ENCODE results near the gene GPR42. TPM values are rescaled to one million over a fixed set of nuclear protein-coding genes. Genes with fewer than 3 reads are reported as not detected.

Gene GPR42
- total and polyA plus RNA-seq, 10 of the 15 experiments (the other 5 are each of a cell fraction or from before 2014, with no cell fraction given) = 0.13 TPM; not detected in 9

GRCh38 chr19:35404879-35405622, 34.2 kb downstream of the GPR42 start:
- Histone ChIP-seq H3K36me3 (ENCODE audit: control insufficient read depth in 2 of 2, insufficient read depth in 2 of 2, low read length in 1 of 2) (no peaks in the 10 kb centered on the region), H3K4me1 (ENCODE audit: control insufficient read depth, insufficient read depth, low read length) (peaks cover 57% of the 10 kb centered on the region), H2AFZ (ENCODE audit: control insufficient read depth, low read depth, low read length) (peak overlapping the region; percentile 37), H4K20me1 (ENCODE audit: control insufficient read depth, insufficient read depth) (no peaks in the 10 kb centered on the region), H3K4me3 (no peak overlapping the region), H3K9ac (ENCODE audit: control insufficient read depth, insufficient read depth, low read length) (0 out of 2 replicates have a peak overlapping the region, but pooled peaks have one; percentile 25), H3K27ac (ENCODE audit: control insufficient read depth, insufficient read depth) (peak overlapping the region; percentile 79), H3K27me3 (replicated peaks in 1 of 2; ENCODE audit: control insufficient read depth in 2 of 2, insufficient read depth in 2 of 2, low read length in 1 of 2) (no peaks in the 10 kb centered on the region), H3K4me2 (ENCODE audit: control insufficient read depth, insufficient read depth) (peak overlapping the region; percentile 34; the same call in 1 of the 2 replicates), H3K9me3 (replicated peaks; ENCODE audit: control insufficient read depth, insufficient read depth, low read length) (no peaks in the 10 kb centered on the region; the same call in 2 of the 3 replicates), H3K79me2 (ENCODE audit: control insufficient read depth, insufficient read depth, low read length) (peaks cover under 1% of the 10 kb centered on the region)
- TSS peak; percentile 94 for BruUV-seq (replicated peaks)
- peak; percentile 95 for DNase-seq (ENCODE audit: low read depth, low spot score)
- ChIA-PET SMC1A (ENCODE audit: uncharacterized antibody, unreplicated experiment) (interaction anchor here (0.8 to 10.8 kb wide), 9 partner anchors 12 to 65 kb away, joined by 3 to 152 read pairs (median 4); partner anchors contain the start of gene FFAR2), RAD21 (ENCODE audit: unreplicated experiment) (interaction anchor here (1.0 to 6.4 kb wide), 10 partner anchors 14 to 102 kb away, joined by 3 to 56 read pairs (median 14); partner anchors contain the start of gene FFAR1), POLR2A (interaction anchor here (0.5 to 6.6 kb wide), 7 partner anchors 11 to 110 kb away, joined by 3 to 67 read pairs (median 5); no protein-coding TSS in a partner anchor), CTCF (interaction anchor here (0.7 to 5.2 kb wide), 7 partner anchors 13 to 90 kb away, joined by 3 to 35 read pairs (median 4); no protein-coding TSS in a partner anchor)
- FAIRE-seq = peak; percentile 91
- 23% methylated on average over 11 of the region's 11 CpGs for WGBS (ENCODE audit: insufficient coverage, insufficient replicate concordance, low lambda C conversion rate, missing lambda C conversion rate)
- in situ Hi-C loops (cut with MboI) = no loop called here
- peak; percentile 80 for ATAC-seq
- intact Hi-C loops (cut with micrococcal nuclease; ENCODE audit: unreplicated experiment) = no loop called here
- TF ChIP-seq NKRF (conservative IDR thresholded peaks at IDR 0.05) (no peak; the same call in 1 of the 2 replicates), SMAD5 (IDR thresholded peaks at IDR 0.05; ENCODE audit: low read depth) (no peak), TCF7 (IDR thresholded peaks at IDR 0.05; ENCODE audit: borderline replicate concordance) (no peak), MAX (IDR thresholded peaks at IDR 0.05; ENCODE audit: low read depth, low read length) (no peak), CHD2 (IDR thresholded peaks at IDR 0.05; ENCODE audit: borderline replicate concordance, low read depth, low read length) (no peak; the same call in 1 of the 2 replicates), ETV6 (conservative IDR thresholded peaks at IDR 0.05 in 1 of 2, IDR thresholded peaks at IDR 0.05 in 1 of 2; ENCODE audit: borderline replicate concordance in 1 of 2, low read depth in 1 of 2) (peak in 1 of 2 experiments; percentile 51; a peak in 1 of 4 replicates), ZBTB4 (CRISPR knock-in tag; IDR thresholded peaks at IDR 0.05) (no peak), IKZF1 (conservative IDR thresholded peaks at IDR 0.05) (peak; percentile 83), POLR2AphosphoS2 (IDR thresholded peaks at IDR 0.05; ENCODE audit: low read depth, low read length) (no peak)
- TF ChIP-seq, protein P1, sequence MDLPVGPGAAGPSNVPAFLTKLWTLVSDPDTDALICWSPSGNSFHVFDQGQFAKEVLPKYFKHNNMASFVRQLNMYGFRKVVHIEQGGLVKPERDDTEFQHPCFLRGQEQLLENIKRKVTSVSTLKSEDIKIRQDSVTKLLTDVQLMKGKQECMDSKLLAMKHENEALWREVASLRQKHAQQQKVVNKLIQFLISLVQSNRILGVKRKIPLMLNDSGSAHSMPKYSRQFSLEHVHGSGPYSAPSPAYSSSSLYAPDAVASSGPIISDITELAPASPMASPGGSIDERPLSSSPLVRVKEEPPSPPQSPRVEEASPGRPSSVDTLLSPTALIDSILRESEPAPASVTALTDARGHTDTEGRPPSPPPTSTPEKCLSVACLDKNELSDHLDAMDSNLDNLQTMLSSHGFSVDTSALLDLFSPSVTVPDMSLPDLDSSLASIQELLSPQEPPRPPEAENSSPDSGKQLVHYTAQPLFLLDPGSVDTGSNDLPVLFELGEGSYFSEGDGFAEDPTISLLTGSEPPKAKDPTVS (IDR thresholded peaks at IDR 0.05; ENCODE audit: low read depth, low read length) = no peak
- TF ChIP-seq, protein P2, sequence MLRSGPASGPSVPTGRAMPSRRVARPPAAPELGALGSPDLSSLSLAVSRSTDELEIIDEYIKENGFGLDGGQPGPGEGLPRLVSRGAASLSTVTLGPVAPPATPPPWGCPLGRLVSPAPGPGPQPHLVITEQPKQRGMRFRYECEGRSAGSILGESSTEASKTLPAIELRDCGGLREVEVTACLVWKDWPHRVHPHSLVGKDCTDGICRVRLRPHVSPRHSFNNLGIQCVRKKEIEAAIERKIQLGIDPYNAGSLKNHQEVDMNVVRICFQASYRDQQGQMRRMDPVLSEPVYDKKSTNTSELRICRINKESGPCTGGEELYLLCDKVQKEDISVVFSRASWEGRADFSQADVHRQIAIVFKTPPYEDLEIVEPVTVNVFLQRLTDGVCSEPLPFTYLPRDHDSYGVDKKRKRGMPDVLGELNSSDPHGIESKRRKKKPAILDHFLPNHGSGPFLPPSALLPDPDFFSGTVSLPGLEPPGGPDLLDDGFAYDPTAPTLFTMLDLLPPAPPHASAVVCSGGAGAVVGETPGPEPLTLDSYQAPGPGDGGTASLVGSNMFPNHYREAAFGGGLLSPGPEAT (IDR thresholded peaks at IDR 0.05; ENCODE audit: low read depth) = peak; percentile 72; the same call in 1 of the 2 replicates

All from GM12878 (cell line).